CD4-positive, alpha-beta T cell treated with Interleukin-15 for 4 hours (primary cell): ENCODE results near the gene LCE6A.

Experiments
- DNase-seq: peaks from one replicate; pipeline ENCODE4 v3.0.0-alpha.2; 2020; ENCODE audit warnings: low spot score

The LCE6A gene

GRCh38 chr1:152876827-152877226 lies 34.2 kb downstream of the LCE6A start:
- DNase-seq = no peak

GRCh38 chr1:152878042-152878441 lies 35.4 kb downstream of the LCE6A start, which contains the start of gene SMCP:
TSS of gene SMCP (plus strand) at chr1:152878322. CDS start at chr1:152884423, 6,101 bp downstream.
- no peak for DNase-seq

GRCh38 chr1:152879559-152880198 lies 37.0 kb downstream of the LCE6A start:
- no peak for DNase-seq

GRCh38 chr1:152880316-152880715 lies 37.7 kb downstream of the LCE6A start:
- no peak for DNase-seq

- no peak for DNase-seq
These were observed 38.3 kb downstream of the LCE6A start for GRCh38 chr1:152880907-152881306.

- no peak for DNase-seq
These were observed 41.4 kb downstream of the LCE6A start for GRCh38 chr1:152884085-152884484.

GRCh38 chr1:152884506-152884905 lies 41.9 kb downstream of the LCE6A start:
- no peak for DNase-seq

GRCh38 chr1:152884966-152885624 lies 42.4 kb downstream of the LCE6A start:
- DNase-seq = no peak

- no peak for DNase-seq
These were observed 43.4 kb downstream of the LCE6A start for GRCh38 chr1:152886085-152886484.

GRCh38 chr1:152886758-152887409 lies 44.2 kb downstream of the LCE6A start:
- no peak for DNase-seq

- DNase-seq = no peak
These were observed 45.5 kb downstream of the LCE6A start for GRCh38 chr1:152888126-152888525.
